Vagina (tissue), 2 donors: Measurements from ENCODE around the gene KCNA1. TPM values are rescaled to one million over a fixed set of nuclear protein-coding genes. Genes with fewer than 3 reads are reported as not detected.

Experiments used
- DNase-seq, 2 donors: peaks; one replicate each; pipeline ENCODE4 v3.0.0-alpha.2; 2017; ENCODE audit errors: extremely low spot score in 2 of 2
- H3K27ac ChIP-seq: fragments of 200-600 bp; sonication (generic); one replicate; pipeline ENCODE4 v1.5.1; 2019
- H3K27me3 ChIP-seq: fragments of 200-600 bp; sonication (generic); one replicate; pipeline ENCODE4 v1.5.1; 2019
- H3K36me3 ChIP-seq, 2 donors: fragments of 200-600 bp; sonication (generic); one replicate each; pipeline ENCODE4 v1.5.1; 2017 to 2019
- H3K4me1 ChIP-seq: fragments of 200-600 bp; sonication (generic); one replicate; pipeline ENCODE4 v1.5.1; 2019
- H3K4me3 ChIP-seq, 2 donors: fragments of 200-600 bp; sonication (generic); 1 replicate in 1 of 2; 2 replicates in 1 of 2; pipeline ENCODE4 v1.5.1; 2016 to 2019
- H3K9me3 ChIP-seq: fragments of 200-600 bp; sonication (generic); one replicate; pipeline ENCODE4 v1.5.1; 2019
- CTCF ChIP-seq, 3 experiments: fragments of 450-650 bp in 2 of 3; fragments of 200-600 bp in 1 of 3; sonication (generic) in 1 of 3; IDR thresholded peaks; one replicate each; pipeline ENCODE4 v1.5.1; 2017 to 2019; ENCODE audit warnings: antibody characterized with exemption in 3 of 3, mild to moderate bottlenecking in 2 of 3, moderate library complexity in 2 of 3
- POLR2A ChIP-seq, 2 donors: fragments of 450-650 bp; IDR thresholded peaks; one replicate each; pipeline ENCODE4 v1.6.1; 2017; ENCODE audit warnings: antibody characterized with exemption in 2 of 2, mild to moderate bottlenecking in 2 of 2, moderate library complexity in 2 of 2
- POLR2AphosphoS5 ChIP-seq, 2 donors: sonication (generic); formaldehyde crosslinking; IDR thresholded peaks; one replicate each; pipeline ENCODE4 v1.9.0; 2017; ENCODE audit warnings: antibody characterized with exemption in 2 of 2, mild to moderate bottlenecking in 2 of 2, low read depth in 1 of 2; ENCODE audit not compliant: insufficient read depth in 1 of 2
- intact Hi-C: fragments of 100-400 bp; cut with DNase I; formaldehyde crosslinking; loops from one replicate; pipeline ENCODE4 v1.15.1; 2023
- total RNA-seq: library from RNA; depleted of rRNA; stranded (reverse); fragments of >200 nt; gene quantifications from one replicate; pipeline ENCODE4 v1.2.3, GENCODE V29; 2016

KCNA1 gene
- 0.74 TPM for total RNA-seq

- peak within 1 kb of the TSS; percentile 45 to 46 for H3K4me3 ChIP-seq
- no peak for DNase-seq
- intact Hi-C loops: no loop called here
- H3K27ac ChIP-seq: no peak within 1 kb of the TSS
- H3K4me1 ChIP-seq: peaks cover 29% of the 10 kb centered on the region
- peaks cover 4% of the 10 kb centered on the region for H3K27me3 ChIP-seq
- TF ChIP-seq POLR2A (IDR thresholded peaks at IDR 0.05) (no peak), POLR2AphosphoS5 (IDR thresholded peaks at IDR 0.05; ENCODE audit: insufficient read depth in 1 of 2, low read depth in 1 of 2) (peak in 1 of 2 donors; percentile 24), CTCF (IDR thresholded peaks at IDR 0.05) (no peak)
- no peaks in the 10 kb centered on the region for H3K9me3 ChIP-seq
- H3K36me3 ChIP-seq: no peaks in the 10 kb centered on the region
Measured at GRCh38 chr12:4909734-4910501, at the start of gene KCNA1. TSS of gene KCNA1 (plus strand) at chr12:4909905. CDS start at chr12:4911379, 1,474 bp downstream.

- TF ChIP-seq CTCF (IDR thresholded peaks at IDR 0.05) (no peak), POLR2A (IDR thresholded peaks at IDR 0.05) (no peak), POLR2AphosphoS5 (IDR thresholded peaks at IDR 0.05; ENCODE audit: insufficient read depth in 1 of 2, low read depth in 1 of 2) (no peak)
- DNase-seq: no peak
- Histone ChIP-seq H3K27me3 (no peaks in the 10 kb centered on the region), H3K9me3 (no peaks in the 10 kb centered on the region), H3K4me3 (no peak overlapping the region), H3K36me3 (no peaks in the 10 kb centered on the region), H3K27ac (no peak overlapping the region), H3K4me1 (peaks cover 13% of the 10 kb centered on the region)
- intact Hi-C loops: no loop called here
Measured at GRCh38 chr12:4860741-4861140, 49.0 kb upstream of the KCNA1 start.

- H3K9me3 ChIP-seq: no peaks in the 10 kb centered on the region
- H3K27me3 ChIP-seq: no peaks in the 10 kb centered on the region
- H3K27ac ChIP-seq: no peak overlapping the region
- H3K4me1 ChIP-seq: peaks cover 8% of the 10 kb centered on the region
- intact Hi-C loops: no loop called here
- H3K4me3 ChIP-seq: no peak overlapping the region
- H3K36me3 ChIP-seq: no peaks in the 10 kb centered on the region
- TF ChIP-seq POLR2AphosphoS5 (IDR thresholded peaks at IDR 0.05; ENCODE audit: insufficient read depth in 1 of 2, low read depth in 1 of 2) (no peak), CTCF (IDR thresholded peaks at IDR 0.05) (no peak), POLR2A (IDR thresholded peaks at IDR 0.05) (no peak)
- no peak for DNase-seq
Measured at GRCh38 chr12:4862809-4863208, 46.9 kb upstream of the KCNA1 start.

GRCh38 chr12:4864575-4864974 is 45.1 kb upstream of the KCNA1 start:
- Histone ChIP-seq H3K27ac (no peak overlapping the region), H3K4me3 (no peak overlapping the region), H3K27me3 (no peaks in the 10 kb centered on the region), H3K4me1 (no peaks in the 10 kb centered on the region), H3K36me3 (no peaks in the 10 kb centered on the region), H3K9me3 (no peaks in the 10 kb centered on the region)
- no peak for TF ChIP-seq POLR2A (IDR thresholded peaks at IDR 0.05)
- no peak for TF ChIP-seq CTCF (IDR thresholded peaks at IDR 0.05)
- TF ChIP-seq POLR2AphosphoS5 (IDR thresholded peaks at IDR 0.05; ENCODE audit: insufficient read depth in 1 of 2, low read depth in 1 of 2): no peak
- intact Hi-C loops: no loop called here
- no peak for DNase-seq

- intact Hi-C loops: no loop called here
- no peak overlapping the region for H3K27ac ChIP-seq
- H3K4me1 ChIP-seq: no peaks in the 10 kb centered on the region
- H3K27me3 ChIP-seq: no peaks in the 10 kb centered on the region
- no peak for DNase-seq
- H3K9me3 ChIP-seq: no peaks in the 10 kb centered on the region
- no peaks in the 10 kb centered on the region for H3K36me3 ChIP-seq
- TF ChIP-seq POLR2AphosphoS5 (IDR thresholded peaks at IDR 0.05; ENCODE audit: insufficient read depth in 1 of 2, low read depth in 1 of 2) (no peak), CTCF (IDR thresholded peaks at IDR 0.05) (no peak), POLR2A (IDR thresholded peaks at IDR 0.05) (no peak)
- no peak overlapping the region for H3K4me3 ChIP-seq
Measured at GRCh38 chr12:4865246-4865645, 44.5 kb upstream of the KCNA1 start.
